NCI-H345 (cell line): Measurements from ENCODE around the gene PSMC5.
"Not testable (repeated sequence)": the region's sequence is repeated elsewhere in the genome, so short reads cannot be mapped to it uniquely, and the experiment has no call there.

Source experiments
- DNase-seq: peaks from one replicate; lab custom pipeline; 2025; lab: John Stamatoyannopoulos, UW

Gene PSMC5

DNA sequence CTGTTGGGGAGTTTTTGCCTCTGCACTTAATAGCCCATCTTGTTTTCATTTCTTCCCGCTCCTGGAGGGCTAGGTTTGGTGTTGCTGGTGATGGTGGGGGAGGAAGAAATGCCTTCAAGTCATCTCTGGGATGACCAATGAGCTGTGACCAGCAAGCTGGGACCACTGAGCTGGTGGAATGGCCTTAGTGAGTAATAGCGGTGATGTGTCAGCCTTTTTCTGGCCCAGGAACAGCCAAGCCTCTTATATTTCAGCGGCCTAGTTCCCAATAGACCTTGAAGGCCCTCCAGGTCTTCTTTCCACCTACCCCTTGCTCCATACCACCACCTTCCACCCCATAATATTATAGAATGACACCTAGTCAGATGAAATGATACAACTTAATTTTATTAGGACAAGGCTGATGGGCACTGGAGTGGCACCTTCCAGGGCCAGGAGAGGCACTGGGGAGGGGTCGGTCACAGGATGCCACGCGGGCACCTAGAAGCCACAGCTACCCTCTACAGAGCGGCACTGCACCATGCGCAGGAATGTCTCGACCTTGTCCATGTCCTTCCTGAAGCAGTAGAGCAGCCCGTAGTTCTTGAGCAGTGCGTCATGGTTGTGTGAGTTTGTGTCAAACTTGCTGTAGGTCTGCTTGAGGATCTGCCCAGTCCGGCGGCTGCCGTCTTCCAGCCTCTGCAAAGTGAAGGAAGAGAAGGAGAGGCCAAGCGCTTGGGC, 44.6 kb downstream of the PSMC5 start:
- DNase-seq: not testable (repeated sequence)

DNA sequence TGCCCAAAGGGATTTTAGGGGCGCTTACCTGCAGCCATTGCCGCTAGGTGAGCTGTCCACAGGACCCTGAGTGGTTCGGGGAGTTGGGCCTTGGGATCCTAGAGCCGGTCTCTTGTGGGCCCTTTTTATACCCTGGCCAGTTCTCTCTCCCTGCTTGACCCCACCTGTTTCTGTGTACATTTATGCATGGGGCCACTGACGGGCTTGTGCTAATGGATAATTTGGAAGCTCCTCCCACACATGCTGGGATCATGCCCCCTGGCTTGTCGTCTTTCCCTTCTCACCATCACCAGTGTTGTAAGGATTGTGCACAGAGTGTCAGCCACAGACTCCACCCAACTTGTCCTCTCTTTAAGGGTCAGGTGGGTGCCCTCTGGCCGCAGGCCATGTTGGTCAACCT, 46.3 kb downstream of the PSMC5 start, which contains the start of gene CSH2:
Gene CSH2, minus strand, starts transcription at position 101 of the 400 bp plus-strand sequence. Its CDS starts 63 bp downstream, at position 38.
- DNase-seq: not testable (repeated sequence)

DNA sequence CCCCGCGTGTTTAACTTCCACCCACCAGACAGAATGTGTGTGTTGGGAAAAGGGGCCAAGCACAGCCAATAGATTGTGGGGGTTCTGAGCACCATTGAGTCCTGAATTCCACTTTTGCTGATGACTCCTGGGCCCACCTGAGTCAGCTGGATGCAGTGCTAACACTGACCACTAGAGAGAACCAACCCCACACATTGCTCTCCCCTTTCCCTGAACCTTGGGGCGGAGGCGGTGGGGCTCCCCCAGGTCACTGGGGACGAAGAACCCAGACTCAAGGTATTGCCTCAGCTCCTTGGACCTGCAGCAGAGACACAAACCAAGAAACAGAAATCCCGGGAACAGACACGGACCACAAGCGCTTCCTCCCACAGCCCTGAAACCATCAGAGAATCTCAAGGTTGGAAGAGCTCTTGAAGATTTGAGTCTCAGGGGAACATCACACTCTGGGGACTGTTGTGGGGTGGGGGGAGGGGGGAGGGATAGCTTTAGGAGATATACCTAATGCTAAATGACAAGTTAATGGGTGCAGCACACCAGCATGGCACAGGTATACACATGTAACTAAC, 46.9 kb downstream of the PSMC5 start:
- DNase-seq: not testable (repeated sequence)

DNA sequence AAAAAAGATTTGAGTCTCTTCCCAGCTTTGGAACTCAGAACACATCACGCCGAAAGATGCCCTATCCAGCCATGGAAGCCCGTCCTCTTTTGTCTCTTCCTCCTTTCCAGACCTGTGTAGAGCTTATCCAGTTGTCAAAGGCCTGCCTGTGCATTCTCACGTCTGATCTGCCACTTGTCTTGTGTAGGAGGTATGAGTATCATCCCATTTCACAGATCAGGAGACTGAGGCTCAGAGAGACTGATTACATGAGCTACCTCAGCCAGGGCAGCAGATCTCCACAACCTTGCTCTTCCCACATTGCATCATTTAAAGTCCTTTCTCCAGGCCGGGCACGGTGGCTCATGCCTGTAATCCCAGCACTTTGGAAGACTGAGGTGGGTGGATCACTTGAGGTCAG, 47.5 kb downstream of the PSMC5 start:
- not testable (repeated sequence) for DNase-seq

DNA sequence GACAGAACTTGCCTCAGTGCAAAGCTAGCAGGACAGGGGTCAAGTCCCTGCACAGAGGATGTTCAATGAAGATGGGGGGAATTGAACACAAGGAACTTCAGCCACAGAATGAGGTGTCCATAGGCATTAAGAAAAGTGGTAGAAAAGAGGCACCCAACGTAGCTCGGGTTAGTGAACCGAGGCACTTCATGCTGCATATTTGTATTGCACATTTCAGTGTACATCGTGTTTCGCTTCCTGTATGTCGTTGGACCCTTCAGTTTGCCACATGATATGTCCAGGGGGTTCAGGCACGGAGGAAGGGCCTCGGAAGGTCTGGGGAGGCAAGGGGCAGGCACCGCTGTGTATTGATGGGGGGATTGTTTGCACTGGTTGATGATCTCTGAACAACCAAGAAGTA, 51.2 kb downstream of the PSMC5 start:
- DNase-seq: not testable (repeated sequence)

DNA sequence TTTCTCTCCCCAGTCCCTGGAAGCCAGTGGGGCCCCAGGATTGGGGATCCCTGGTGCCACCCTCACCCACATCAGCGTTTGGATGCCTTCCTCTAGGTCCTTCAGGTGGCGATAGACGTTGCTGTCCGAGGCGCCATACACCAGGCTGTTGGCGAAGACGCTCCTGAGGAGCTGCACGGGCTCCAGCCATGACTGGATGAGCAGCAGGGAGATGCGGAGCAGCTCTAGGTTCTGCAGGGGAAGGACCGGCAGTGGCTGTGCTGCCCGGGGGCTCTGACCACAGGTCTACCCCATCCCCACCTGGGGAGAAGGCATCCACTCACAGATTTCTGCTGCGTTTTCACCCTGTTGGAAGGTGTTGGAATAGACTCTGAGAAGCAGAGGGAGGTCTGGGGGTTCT, 53.5 kb downstream of the PSMC5 start:
- DNase-seq: no peak

DNA sequence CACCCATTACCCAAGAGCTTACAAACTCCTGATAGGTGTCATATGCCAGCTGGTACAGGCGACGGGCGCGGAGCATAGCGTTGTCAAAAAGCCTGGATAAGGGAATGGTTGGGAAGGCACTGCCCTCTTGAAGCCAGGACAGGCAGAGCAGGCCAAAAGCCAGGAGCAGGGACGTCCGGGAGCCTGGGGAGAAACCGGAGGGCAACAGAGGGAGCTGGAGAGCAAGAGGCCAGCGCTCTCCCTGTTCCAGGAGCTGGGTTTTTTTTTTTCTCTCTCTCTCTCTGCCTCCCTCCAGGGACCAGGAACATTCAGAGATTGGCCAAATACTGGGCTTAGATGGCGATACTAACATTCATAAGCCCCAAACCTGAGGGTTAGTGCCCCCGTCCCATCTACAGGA, 54.1 kb downstream of the PSMC5 start:
- not testable (repeated sequence) for DNase-seq
